Measurements from ENCODE around the gene SLC25A45.

Gene SLC25A45

DNA sequence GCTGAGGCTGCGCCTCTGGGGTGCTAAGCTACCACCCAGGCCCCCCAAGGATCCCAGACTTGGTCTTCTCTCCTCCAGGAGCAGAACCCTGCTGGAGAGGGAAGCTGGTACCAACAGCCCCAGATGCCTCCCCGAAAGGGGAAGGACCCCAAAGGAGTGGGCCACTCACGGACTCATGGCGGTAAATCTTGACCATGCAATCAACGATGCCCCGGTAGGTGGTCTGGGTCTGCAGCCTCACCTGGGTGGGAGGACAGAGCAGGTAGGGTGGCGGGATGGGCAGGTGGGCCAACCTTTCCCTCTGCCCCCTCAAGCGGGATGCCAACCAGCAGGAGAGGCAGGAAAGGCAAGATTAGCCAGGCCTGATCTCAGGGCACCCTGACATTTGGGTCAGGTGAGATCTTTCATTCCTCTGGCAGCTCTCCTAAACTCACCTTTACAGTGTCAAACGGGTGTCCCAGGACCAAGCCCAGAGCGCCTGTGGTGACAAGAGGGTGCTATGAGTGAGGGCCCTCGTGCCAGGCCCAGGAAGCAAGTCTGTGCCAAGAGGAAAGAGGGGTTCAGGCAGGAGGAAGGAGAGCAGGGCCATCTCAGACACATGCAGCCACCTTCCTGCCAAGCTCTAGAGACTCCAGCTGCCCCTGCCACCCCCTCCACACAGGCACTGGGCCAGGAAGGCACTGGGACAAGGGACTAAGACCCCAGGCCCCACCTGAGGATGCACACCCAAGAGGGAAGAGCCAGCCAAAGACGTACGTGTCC is 2.6 kb downstream of the SLC25A45 start:
- TF ChIP-seq, protein P1, sequence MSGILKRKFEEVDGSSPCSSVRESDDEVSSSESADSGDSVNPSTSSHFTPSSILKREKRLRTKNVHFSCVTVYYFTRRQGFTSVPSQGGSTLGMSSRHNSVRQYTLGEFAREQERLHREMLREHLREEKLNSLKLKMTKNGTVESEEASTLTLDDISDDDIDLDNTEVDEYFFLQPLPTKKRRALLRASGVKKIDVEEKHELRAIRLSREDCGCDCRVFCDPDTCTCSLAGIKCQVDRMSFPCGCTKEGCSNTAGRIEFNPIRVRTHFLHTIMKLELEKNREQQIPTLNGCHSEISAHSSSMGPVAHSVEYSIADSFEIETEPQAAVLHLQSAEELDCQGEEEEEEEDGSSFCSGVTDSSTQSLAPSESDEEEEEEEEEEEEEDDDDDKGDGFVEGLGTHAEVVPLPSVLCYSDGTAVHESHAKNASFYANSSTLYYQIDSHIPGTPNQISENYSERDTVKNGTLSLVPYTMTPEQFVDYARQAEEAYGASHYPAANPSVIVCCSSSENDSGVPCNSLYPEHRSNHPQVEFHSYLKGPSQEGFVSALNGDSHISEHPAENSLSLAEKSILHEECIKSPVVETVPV (CRISPR knock-in tag; IDR thresholded peaks at IDR 0.05) = no peak
- TF ChIP-seq OSR1 (CRISPR knock-in tag; IDR thresholded peaks at IDR 0.05) = no peak
- no peak for TF ChIP-seq GLIS3 (CRISPR knock-in tag; IDR thresholded peaks at IDR 0.05)
- TF ChIP-seq RARB (CRISPR knock-in tag; IDR thresholded peaks at IDR 0.05) = no peak
- TF ChIP-seq, protein P2, sequence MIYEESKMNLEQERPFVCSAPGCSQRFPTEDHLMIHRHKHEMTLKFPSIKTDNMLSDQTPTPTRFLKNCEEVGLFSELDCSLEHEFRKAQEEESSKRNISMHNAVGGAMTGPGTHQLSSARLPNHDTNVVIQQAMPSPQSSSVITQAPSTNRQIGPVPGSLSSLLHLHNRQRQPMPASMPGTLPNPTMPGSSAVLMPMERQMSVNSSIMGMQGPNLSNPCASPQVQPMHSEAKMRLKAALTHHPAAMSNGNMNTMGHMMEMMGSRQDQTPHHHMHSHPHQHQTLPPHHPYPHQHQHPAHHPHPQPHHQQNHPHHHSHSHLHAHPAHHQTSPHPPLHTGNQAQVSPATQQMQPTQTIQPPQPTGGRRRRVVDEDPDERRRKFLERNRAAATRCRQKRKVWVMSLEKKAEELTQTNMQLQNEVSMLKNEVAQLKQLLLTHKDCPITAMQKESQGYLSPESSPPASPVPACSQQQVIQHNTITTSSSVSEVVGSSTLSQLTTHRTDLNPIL (CRISPR knock-in tag; IDR thresholded peaks at IDR 0.05; ENCODE audit: low read depth) = no peak
- TF ChIP-seq POU6F1 (CRISPR knock-in tag; IDR thresholded peaks at IDR 0.05; ENCODE audit: borderline replicate concordance, low read depth) = no peak
- TF ChIP-seq ZFP3 (CRISPR knock-in tag; IDR thresholded peaks at IDR 0.05) = no peak
- ATAC-seq = no peak

DNA sequence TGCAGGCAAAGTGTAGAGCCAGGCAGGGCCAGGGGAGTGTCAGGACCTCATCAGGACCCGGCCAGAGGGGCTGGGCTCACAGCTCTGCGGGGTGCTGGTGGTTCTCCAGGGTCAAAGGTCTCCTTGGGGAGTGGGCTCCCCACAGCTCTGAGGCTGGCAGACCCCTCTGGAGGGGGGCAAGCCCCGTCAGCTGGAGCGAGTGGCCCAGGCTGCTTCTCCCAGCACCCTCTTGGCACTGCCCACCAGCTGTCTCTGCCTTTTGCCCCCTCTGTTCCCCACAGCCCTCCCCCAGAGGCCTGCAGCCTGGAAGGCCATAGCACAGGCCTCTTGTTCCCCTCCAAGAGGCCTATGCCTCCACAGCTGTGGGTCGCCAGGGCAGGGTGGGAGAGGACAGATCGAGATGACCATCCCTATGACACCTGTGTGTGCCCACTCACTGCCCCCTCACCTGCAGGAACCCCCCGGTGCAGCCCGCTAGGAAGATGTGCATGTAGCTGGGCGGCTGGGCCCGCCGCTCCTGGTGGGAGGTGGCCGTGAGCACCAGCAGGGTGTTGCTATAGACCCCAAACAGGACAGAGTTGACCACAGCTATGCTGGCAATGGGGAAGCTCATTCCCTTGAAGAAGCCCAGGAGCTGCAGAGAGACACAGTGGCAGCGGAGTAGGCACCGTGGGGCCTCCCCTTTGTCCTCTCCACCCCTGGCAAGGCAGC is 3.4 kb downstream of the SLC25A45 start:
- TF ChIP-seq ESRRG (CRISPR knock-in tag; IDR thresholded peaks at IDR 0.05) (no peak), RARB (CRISPR knock-in tag; IDR thresholded peaks at IDR 0.05) (no peak), PATZ1 (CRISPR knock-in tag; IDR thresholded peaks at IDR 0.05; ENCODE audit: borderline replicate concordance) (no peak), TSHZ2 (CRISPR knock-in tag; IDR thresholded peaks at IDR 0.05) (no peak)
- TF ChIP-seq, protein P1 (CRISPR knock-in tag; IDR thresholded peaks at IDR 0.05) = no peak

GRCh38 chr11:65378208-65378927 is 4.1 kb downstream of the SLC25A45 start:
- ATAC-seq = no peak
- TF ChIP-seq POU6F1 (CRISPR knock-in tag; IDR thresholded peaks at IDR 0.05; ENCODE audit: borderline replicate concordance, low read depth) = no peak
- TF ChIP-seq ARNTL (CRISPR knock-in tag; IDR thresholded peaks at IDR 0.05; ENCODE audit: borderline replicate concordance, low read depth) = no peak
- TF ChIP-seq, protein P2 (CRISPR knock-in tag; IDR thresholded peaks at IDR 0.05; ENCODE audit: low read depth) = no peak
- TF ChIP-seq TOX (CRISPR knock-in tag; IDR thresholded peaks at IDR 0.05; ENCODE audit: borderline replicate concordance) = no peak
- TF ChIP-seq RARB (CRISPR knock-in tag; IDR thresholded peaks at IDR 0.05) = no peak
- TF ChIP-seq GLIS3 (CRISPR knock-in tag; IDR thresholded peaks at IDR 0.05) = no peak
- TF ChIP-seq, protein P1 (CRISPR knock-in tag; IDR thresholded peaks at IDR 0.05) = no peak
- no peak for TF ChIP-seq TCF4 (CRISPR knock-in tag; IDR thresholded peaks at IDR 0.05; ENCODE audit: borderline replicate concordance)
- no peak for TF ChIP-seq BACH2 (CRISPR knock-in tag; IDR thresholded peaks at IDR 0.05; ENCODE audit: borderline replicate concordance)
- no peak for TF ChIP-seq ZC3H10 (CRISPR knock-in tag; IDR thresholded peaks at IDR 0.05)
- TF ChIP-seq SNAI2 (CRISPR knock-in tag; IDR thresholded peaks at IDR 0.05) = no peak
- no peak for TF ChIP-seq ZFP3 (CRISPR knock-in tag; IDR thresholded peaks at IDR 0.05)
- no peak for TF ChIP-seq OSR1 (CRISPR knock-in tag; IDR thresholded peaks at IDR 0.05)
- TF ChIP-seq ISL1 (CRISPR knock-in tag; IDR thresholded peaks at IDR 0.05) = no peak

More for the DNA sequence above, 3.4 kb downstream of the SLC25A45 start:
- no peak for ATAC-seq

All from SK-N-SH treated with all-trans-retinoic acid at 6 μM for 48 hours (cell line).